Endodermal cell (in vitro differentiated cells): ENCODE data around the gene JAG2. TPM values are rescaled to one million over a fixed set of nuclear protein-coding genes. Genes with fewer than 3 reads are reported as not detected.

ENCODE experiments used
- DNase-seq: peaks from one replicate; pipeline ENCODE4 v3.0.0-alpha.2; 2017
- H3K27ac ChIP-seq: 2 replicates; pipeline ENCODE4 v1.5.1; 2013; ENCODE audit warnings: mild to moderate bottlenecking, low read depth, low read length, moderate library complexity
- H3K27me3 ChIP-seq: 2 replicates; pipeline ENCODE4 v1.6.1; 2013; ENCODE audit warnings: mild to moderate bottlenecking, low read length, moderate library complexity; ENCODE audit not compliant: insufficient read depth, control insufficient read depth, poor library complexity, severe bottlenecking
- H3K36me3 ChIP-seq: 2 replicates; pipeline ENCODE4 v1.7.0; 2013; ENCODE audit warnings: mild to moderate bottlenecking, low read length, moderate library complexity; ENCODE audit not compliant: control insufficient read depth, insufficient read depth
- H3K4me1 ChIP-seq: one replicate; pipeline ENCODE4 v1.7.0; 2013; ENCODE audit warnings: low read length; ENCODE audit not compliant: control insufficient read depth, insufficient read depth
- H3K4me3 ChIP-seq: 2 replicates; pipeline ENCODE4 v1.5.1; 2013; ENCODE audit warnings: mild to moderate bottlenecking, low read length, moderate library complexity
- H3K9ac ChIP-seq: 2 replicates; pipeline ENCODE4 v1.6.1; 2013; ENCODE audit warnings: mild to moderate bottlenecking, low read length, moderate library complexity; ENCODE audit not compliant: poor library complexity, severe bottlenecking; ENCODE audit errors: extremely low read depth
- H3K9me3 ChIP-seq: 2 replicates; pipeline ENCODE4 v1.6.1; 2013; ENCODE audit warnings: mild to moderate bottlenecking, low read length, moderate library complexity; ENCODE audit not compliant: control insufficient read depth
- H3K27ac Mint-ChIP-seq: 2 replicates; pipeline ENCODE4 v1.8.0; 2020; ENCODE audit warnings: mixed read lengths
- H3K27me3 Mint-ChIP-seq: 2 replicates; pipeline ENCODE4 v1.8.0; 2021; ENCODE audit warnings: mild to moderate bottlenecking, mixed read lengths; ENCODE audit not compliant: insufficient read depth
- H3K36me3 Mint-ChIP-seq: 2 replicates; pipeline ENCODE4 v1.8.0; 2020; ENCODE audit warnings: low read depth, mixed read lengths
- H3K4me1 Mint-ChIP-seq: 2 replicates; pipeline ENCODE4 v1.8.0; 2020; ENCODE audit warnings: mixed read lengths
- H3K4me3 Mint-ChIP-seq: 2 replicates; pipeline ENCODE4 v1.8.0; 2020; ENCODE audit warnings: mild to moderate bottlenecking, moderate library complexity, mixed read lengths
- H3K9me3 Mint-ChIP-seq: 2 replicates; pipeline ENCODE4 v1.8.0; 2020; ENCODE audit warnings: mild to moderate bottlenecking, mixed read lengths
- CTCF ChIP-seq: fragments of 200-600 bp; sonication (generic); conservative IDR thresholded peaks from 2 replicates; pipeline ENCODE4 v1.5.0; 2021; ENCODE audit warnings: antibody characterized with exemption, mild to moderate bottlenecking
- WGBS, 2 experiments: methylation state at CpG; one replicate each; pipeline versions ENCODE4 v1.1.5 to v1.1.7; 2013; ENCODE audit warnings: missing lambda C conversion rate in 2 of 2, mixed read lengths in 1 of 2; ENCODE audit not compliant: insufficient coverage in 1 of 2, insufficient read length in 1 of 2; 5-methylcytosine and 5-hydroxymethylcytosine counted together
- total RNA-seq, 2 donors: library from RNA; stranded (reverse); fragmentation: NEBNext Ultra II Directional in 1 of 2; extraction: Animal tissue kit (Norgen Biotek cat#: 25700) in 1 of 2; gene quantifications; 2 replicates in 1 of 2; 3 replicates in 1 of 2; pipeline ENCODE4 v1.2.1, GENCODE V29; 2021

The JAG2 gene
- total RNA-seq, 2 donors from 2014 or later: 6.4 TPM

DNA sequence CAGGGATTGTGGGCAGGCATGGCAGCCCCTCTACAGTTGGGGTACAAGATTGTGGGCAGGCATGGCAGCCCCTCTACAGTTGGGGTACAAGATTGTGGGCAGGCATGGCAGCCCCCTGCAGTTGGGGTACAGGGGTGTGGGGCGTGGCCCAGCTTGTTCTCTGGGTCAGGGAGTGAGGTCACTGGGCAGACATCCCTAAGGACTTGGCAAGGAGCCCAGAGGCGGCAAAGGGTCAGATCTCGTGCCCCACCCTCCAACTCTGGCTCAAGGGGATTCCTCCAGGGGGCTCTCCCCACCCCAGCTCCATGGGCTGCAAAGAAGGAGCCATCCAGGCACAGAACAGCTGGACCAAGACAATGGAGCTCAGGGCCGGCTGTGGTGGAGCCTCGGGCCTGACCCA is 38.3 kb upstream of the JAG2 start:
- no peak overlapping the region for H3K27ac Mint-ChIP-seq
- Histone ChIP-seq H3K4me3 (no peak overlapping the region), H3K36me3 (no peaks in the 10 kb centered on the region), H3K27me3 (no peaks in the 10 kb centered on the region), H3K9me3 (no peaks in the 10 kb centered on the region), H3K9ac (no peak overlapping the region), H3K4me1 (no peaks in the 10 kb centered on the region), H3K27ac (no peak overlapping the region)
- DNase-seq: no peak
- WGBS, 2 experiments: 92 to 94% methylated on average over 2 to 5 of the region's 5 CpGs
- no peak for TF ChIP-seq CTCF
- H3K9me3 Mint-ChIP-seq: no peaks in the 10 kb centered on the region
- no peaks in the 10 kb centered on the region for H3K27me3 Mint-ChIP-seq
- no peaks in the 10 kb centered on the region for H3K4me1 Mint-ChIP-seq
- no peaks in the 10 kb centered on the region for H3K36me3 Mint-ChIP-seq
- no peak overlapping the region for H3K4me3 Mint-ChIP-seq

DNA sequence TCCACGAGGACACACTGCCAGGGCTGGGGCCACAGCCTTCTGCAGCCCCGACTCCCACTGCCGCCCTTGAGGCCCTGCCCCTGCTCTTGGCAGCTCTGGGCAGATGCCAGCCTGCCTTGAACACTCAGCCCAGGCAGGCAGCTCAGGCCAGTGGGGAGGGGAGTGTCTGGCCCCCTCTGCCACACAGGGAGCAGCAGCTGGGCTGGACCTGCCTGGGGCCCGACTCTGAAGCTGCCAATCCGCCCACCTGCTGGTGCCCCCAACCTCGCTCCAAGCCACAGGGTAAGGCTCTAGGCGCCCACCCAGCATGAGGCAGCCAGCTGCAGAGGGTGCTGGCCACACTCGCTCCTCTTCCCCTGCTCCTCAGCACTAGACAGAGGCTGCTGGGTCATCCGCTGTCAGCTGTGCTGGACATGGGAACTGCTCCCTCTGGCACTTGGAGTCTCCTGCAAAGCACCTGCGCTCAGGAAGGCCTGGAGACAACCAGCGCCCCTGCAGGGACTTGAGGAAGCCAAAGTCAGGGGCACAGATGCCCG is 37.2 kb upstream of the JAG2 start:
- no peak for DNase-seq
- Histone ChIP-seq H3K27ac (no peak overlapping the region), H3K4me1 (peaks cover 3% of the 10 kb centered on the region), H3K9me3 (no peaks in the 10 kb centered on the region), H3K27me3 (no peaks in the 10 kb centered on the region), H3K36me3 (no peaks in the 10 kb centered on the region), H3K9ac (no peak overlapping the region), H3K4me3 (no peak overlapping the region)
- H3K27ac Mint-ChIP-seq: no peak overlapping the region
- H3K36me3 Mint-ChIP-seq: no peaks in the 10 kb centered on the region
- no peaks in the 10 kb centered on the region for H3K27me3 Mint-ChIP-seq
- TF ChIP-seq CTCF: no peak
- no peak overlapping the region for H3K4me3 Mint-ChIP-seq
- no peaks in the 10 kb centered on the region for H3K9me3 Mint-ChIP-seq
- H3K4me1 Mint-ChIP-seq: no peaks in the 10 kb centered on the region
- 86 to 88% methylated on average over 5 to 12 of the region's 12 CpGs for WGBS, 2 experiments

DNA sequence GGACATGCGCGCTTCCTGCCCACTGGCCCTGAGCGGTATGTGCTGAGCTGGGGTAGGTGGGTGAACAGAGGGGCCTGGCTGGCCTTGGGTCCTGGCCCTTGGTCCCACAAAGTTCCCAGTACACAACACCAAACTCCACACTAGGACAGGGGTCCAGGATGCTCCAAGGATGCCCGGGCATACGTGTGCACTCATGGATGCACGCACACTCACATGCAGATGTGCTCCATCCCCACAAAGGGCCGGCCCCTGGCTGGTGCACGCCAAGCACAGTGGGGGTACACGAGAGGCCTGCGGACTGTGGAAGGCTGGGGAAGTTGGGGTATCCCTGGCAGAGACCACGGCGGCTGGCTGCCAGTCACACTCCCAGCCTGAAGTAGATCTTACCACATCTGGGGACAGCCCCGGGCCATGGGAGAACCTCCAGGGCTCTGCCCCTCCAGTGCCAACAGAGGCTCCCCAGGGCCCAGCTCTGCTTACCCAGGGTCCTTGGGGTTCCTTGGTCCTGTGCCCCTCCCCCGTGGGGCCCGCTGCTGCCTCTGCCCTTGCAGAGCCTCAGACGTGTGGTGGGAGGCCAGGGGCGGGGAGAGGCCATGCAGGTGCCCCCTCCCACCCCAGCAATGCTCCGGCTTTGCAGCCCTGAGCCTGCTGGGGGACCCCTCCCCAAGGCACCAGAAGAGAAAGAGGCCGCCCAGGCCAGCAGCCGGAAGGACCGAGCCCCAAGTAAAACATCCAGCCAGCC is 36.5 kb upstream of the JAG2 start:
- H3K27me3 Mint-ChIP-seq: no peaks in the 10 kb centered on the region
- no peaks in the 10 kb centered on the region for H3K27me3 ChIP-seq
- H3K4me3 ChIP-seq: no peak overlapping the region
- no peaks in the 10 kb centered on the region for H3K9me3 Mint-ChIP-seq
- no peaks in the 10 kb centered on the region for H3K36me3 Mint-ChIP-seq
- no peaks in the 10 kb centered on the region for H3K36me3 ChIP-seq
- no peaks in the 10 kb centered on the region for H3K9me3 ChIP-seq
- TF ChIP-seq CTCF: no peak
- H3K27ac ChIP-seq: no peak overlapping the region
- H3K4me1 Mint-ChIP-seq: no peaks in the 10 kb centered on the region
- H3K4me1 ChIP-seq: peaks cover 3% of the 10 kb centered on the region
- H3K4me3 Mint-ChIP-seq: no peak overlapping the region
- no peak for DNase-seq
- H3K27ac Mint-ChIP-seq: no peak overlapping the region
- no peak overlapping the region for H3K9ac ChIP-seq
- WGBS, 2 experiments: 90 to 91% methylated on average over 7 to 21 of the region's 21 CpGs
